Activated CD8-positive, alpha-beta memory T cell treated with anti-CD3 and anti-CD28 coated beads, Interleukin-2, amount 50 U/mL, for 1 hour (primary cell): ENCODE measurements around the gene DNAJC19.
"Not testable (repeated sequence)": the region's sequence is repeated elsewhere in the genome, so short reads cannot be mapped to it uniquely, and the experiment has no call there.

Experiments used
- DNase-seq: peaks from one replicate; pipeline ENCODE4 v3.0.0-alpha.2; 2020; ENCODE audit errors: extremely low read depth

DNAJC19 gene

DNA sequence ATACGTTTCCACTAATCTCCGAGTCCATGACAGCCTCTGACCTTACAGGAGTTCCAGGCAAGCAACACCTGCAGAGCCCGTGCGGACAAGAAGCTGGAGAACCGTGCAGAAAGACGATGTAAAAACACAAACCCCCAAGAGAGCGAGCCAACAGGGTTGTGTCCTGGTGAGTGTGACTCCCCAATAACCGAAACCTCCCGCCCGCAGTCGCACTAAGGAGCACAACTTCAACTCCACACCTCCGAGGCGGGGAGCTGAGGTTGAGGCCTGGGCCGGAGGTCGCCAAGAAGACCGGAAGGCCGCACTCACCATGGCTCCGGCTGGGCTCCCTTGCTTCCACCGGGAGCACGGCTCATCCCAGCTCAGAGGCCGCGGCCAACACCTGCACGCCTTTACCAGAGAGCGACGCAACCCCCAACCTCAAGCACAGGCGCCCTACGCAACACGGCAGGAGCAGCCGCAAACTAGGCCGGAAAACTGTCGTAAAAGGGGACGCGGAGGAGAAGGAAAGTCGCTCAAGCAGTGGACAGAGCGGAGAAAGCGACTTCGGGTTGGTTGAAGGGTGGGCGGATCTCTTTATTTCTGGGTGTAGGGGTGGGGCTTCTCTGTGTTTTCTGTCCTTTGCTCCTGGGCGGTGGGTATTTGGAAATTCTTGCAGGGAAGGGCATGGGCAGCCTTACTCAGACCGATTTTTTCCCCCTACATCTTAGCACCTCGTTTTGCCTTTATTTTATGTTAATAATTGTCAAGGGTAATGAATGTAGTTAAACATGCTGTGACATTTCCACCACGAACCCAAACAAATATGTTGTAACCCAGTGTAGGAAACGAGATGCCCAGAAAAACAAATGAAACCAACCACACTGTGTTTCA, at the start of gene DNAJC19:
DNAJC19 (minus strand) TSS at position 446 of the 873 bp plus-strand sequence; CDS start at position 312, 134 bp downstream.
- peak; percentile 83 for DNase-seq

DNA sequence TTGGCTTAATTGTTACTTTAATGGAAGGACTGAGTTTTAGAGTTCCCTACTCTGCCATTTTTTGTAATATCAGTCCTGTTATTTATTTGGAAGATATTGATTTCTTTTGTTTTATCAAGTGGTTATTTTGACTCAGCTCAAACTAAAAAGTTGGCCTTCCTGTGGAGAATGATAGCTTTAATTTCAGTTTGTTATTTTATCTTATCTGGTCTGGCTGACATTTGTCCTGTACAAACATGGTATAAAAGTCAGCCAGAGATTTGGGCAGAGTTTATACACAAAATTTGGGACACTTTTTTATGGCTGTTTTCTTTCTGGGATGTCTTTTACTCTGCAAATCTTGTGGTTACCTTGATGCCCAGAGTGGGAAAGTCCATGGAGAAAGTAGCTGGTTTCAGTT, 41.4 kb upstream of the DNAJC19 start:
- DNase-seq, result no peak

DNA sequence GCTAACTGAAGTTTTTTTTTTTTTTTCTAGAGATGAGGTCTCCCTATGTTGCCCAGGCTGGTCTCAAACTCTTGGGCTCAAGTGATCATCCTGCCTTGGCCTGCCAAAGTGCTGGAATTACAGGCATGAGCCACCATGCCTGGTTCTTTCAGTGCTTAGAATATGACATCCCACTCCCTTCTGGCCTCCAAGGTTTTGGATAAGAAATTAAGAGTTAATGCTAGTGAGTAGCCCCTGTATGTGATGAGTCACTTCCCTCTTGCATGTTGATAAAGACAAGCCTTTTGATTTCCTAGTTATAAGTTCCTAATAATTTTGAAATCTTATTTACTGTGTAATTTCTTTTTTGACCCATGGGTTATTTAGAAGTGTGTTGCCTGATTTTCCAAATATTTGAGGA, 35.7 kb upstream of the DNAJC19 start:
- no peak for DNase-seq

DNA sequence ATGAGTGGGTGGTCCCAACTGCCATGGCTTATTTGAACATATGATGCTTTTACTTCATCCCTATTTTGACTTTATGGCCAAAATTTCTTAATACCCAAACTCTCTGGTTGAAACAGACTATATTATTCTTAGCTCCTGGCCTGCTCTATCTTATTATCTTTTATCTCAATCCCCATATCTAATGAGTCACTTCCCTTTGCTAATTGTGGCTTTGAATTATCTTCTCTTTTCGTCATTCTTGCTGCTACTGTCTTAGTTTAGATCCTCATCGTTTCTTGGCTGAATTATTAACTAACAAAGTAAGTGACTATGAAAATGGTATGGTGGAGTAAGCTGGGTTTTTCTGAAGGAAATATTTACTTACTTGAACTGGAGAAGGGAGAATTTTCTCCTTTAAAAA, 28.2 kb upstream of the DNAJC19 start:
- no peak for DNase-seq

DNA sequence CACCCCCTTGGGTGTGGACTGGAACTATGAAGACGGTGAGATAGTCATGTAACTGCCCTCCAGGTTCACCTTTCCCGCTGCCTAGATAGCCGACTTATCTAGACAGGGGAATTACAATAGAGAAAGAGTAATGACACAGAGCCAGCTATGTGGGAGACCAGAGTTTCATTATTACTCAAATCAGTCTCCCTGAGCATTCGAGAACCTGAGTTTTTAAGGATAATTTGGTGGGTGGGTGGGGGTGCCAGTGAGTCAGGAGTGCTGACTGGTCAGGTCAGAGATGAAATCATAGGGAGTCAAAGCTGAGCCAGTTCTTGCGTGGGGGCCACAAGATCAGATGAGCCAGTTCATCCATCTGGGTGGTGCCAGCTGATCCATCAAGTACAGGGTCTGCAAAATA, 19.7 kb upstream of the DNAJC19 start:
- no peak for DNase-seq

DNA sequence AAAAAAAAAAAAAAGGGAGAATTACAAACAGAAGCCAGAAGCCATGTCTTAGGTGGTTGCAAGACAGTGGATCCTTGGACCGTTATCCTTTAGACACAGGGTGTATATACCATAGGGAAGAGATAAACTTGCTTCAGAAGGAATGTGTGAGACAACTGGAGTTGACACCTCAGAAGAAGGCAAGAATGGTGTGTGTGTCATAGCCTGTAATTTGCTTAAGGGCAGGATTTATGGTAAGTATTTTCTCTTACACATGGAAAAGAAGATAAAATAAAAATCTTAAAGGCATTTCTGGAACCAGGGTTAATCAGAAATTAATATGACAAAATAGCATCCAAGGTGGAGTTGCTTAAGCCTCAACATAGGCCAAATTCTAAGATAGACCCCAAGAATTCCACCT, 19.3 kb upstream of the DNAJC19 start:
- no peak for DNase-seq

DNA sequence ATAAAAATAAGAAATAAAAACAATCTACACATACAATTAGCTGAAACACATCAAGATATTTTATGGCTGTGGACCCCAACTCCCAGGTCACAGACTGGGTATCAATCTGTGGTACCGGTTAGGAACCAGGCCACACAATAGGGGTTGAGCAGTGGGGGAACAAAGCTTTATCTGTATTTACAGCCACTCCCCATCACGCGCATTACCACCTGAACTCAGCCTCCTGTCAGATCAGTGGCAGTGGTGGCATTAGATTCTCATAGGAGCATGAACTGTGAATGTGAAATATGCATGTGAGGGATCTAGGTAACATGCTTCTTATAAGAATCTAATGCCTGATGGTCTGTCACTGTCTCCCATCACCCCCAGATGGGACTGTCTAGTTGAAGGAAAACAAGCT, 17.7 kb upstream of the DNAJC19 start:
- DNase-seq, result no peak

DNA sequence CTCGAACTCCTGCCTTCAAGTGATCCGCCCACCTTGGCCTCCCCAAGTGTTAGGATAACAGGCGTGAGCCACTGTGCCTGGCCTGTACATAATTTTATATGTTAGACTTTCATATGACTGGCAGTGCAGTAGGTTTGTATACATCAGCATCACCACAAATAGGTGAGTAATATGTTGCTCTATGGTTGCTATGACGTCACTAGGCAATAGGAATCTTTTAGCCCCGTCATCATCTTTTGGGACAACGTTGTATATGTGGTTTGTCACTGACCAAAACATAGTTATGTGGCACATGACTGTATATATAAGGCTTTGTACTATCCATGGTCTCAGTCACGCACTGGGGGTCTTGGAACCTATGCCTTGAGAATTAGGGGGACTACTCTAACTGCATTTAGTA, 17.0 kb upstream of the DNAJC19 start:
- no peak for DNase-seq

DNA sequence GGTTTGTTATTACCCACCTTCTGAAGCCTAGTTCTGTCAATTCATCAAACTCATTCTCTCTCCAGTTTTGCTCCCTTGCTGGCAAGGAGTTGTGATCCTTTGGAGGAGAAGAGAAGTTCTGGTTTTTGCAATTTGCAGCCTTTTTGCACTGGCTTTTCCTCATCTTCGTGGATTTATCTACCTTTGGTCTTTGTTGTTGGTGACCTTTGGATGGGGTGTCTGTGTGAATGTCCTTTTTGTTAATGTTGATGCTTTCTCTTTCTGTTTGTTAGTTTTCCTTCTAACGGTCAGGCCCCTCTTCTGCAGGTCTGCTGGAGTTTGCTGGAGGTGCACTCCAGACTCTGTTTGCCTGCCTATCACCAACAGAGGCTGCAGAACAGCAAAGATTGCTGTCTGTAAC, 13.9 kb upstream of the DNAJC19 start:
- DNase-seq, result not testable (repeated sequence)

DNA sequence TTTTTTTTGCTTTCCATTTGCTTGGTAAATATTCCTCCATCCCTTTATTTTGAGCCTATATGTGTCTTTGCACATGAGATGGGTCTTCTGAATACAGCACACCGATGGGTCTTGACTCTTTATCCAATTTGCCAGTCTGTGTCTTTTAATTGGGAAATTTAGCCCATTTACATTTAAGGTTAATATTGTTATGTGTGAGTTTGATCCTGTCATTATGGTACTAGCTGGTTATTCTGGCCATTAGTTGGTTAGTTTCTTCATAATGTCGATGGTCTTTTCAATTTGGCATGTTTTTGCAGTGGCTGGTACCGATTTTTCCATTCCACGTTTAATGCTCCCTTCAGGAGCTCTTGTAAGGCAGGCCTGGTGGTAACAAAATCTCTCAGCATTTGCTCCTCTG, 12.8 kb upstream of the DNAJC19 start:
- not testable (repeated sequence) for DNase-seq

DNA sequence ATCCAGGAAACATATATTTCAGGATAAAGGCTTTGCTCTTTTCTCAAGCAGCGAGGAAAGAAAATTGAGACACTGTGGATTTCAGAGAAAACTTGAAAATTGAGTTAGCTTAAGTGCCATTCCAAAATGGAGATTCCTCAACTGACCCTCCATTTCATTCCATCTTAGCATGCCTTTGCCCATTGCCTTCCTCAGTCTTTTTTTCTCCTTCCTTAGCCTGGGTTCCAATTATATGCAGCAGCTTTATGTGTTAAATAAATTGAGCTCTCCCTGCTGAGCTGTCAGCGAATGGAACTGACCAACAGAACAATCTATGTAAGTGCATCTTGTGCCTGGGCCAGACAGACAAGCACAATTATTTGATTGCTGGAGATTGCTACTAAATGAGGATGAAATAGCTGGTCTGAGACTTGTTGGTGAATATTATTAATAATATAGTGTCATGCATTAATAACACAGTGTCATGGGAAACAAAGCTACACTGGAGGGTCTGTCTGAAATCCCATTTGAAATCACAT, 6.9 kb upstream of the DNAJC19 start:
- no peak for DNase-seq

DNA sequence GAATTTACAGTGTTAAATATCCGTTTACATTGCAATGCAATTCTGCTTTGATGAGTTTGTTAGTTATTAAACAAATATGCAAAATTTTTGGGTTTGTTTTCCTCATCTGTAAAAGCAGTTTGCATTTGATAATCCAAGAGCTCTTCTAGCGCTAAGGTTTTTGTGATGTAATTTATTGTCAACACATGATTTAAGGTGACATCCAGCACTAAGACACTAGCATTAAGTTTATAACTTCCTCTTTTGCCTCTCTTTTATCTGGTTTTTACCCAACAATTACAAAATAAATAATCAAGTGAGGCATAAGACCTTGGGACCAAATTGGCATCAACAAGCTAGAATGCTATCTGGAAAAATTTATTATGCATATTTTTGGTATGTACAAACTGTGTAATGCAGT, 969 bp upstream of the DNAJC19 start:
- no peak for DNase-seq

DNA sequence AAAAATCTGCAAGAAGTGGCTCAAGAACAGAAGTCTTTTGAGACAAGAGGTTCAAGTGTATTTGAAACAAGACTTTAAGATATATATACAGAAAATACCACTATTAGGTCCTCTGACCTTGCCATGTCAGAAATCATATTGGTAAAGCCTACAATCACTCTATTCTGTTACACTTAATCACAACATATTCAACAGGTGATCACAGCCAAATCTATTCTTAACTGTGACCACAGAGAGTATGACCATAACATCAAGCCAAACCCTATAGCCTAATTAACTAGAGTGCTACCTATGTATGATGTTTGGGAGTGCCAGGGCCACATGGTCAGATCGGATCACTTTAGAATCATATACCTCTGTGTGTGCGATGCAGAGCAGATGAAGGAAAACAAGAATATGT, 2.2 kb downstream of the DNAJC19 start:
- no peak for DNase-seq

DNA sequence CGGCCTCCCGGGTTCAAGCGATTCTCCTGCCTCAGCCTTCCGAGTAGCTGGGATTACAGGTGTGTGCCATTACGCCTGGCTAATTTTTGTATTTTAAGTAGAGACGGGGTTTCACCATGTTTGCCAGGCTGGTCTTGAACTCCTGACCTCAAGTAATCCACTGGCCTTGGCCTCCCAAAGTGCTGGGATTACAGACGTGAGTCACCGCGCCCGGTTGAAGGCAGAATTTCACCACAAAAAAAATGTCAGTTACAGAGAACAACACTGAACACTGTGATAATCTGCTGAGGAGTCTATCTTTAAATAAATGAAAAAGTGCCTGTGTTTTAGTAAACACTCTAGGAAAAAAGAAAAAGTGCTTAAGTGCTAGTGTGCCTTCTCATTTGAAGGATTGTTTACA, 3.2 kb downstream of the DNAJC19 start:
- DNase-seq, result not testable (repeated sequence)

DNA sequence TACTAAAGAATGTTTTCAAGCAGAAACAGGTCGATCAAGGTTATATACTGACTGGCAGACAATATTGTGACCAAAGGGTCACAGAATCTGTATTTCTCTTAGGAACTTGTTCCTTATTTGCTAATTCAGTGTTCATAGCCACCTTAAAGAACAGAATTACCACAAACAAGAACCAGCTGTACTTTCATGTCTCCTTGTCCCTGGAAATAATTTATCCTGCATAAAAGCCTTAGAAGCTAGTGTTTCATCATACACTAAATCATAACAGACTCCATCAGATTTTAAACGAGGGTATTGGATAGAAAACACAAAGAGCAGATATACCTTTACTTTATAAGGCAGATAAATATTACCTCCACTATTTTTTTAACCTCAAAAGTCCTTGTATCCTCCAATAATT, 6.4 kb downstream of the DNAJC19 start:
- no peak for DNase-seq

DNA sequence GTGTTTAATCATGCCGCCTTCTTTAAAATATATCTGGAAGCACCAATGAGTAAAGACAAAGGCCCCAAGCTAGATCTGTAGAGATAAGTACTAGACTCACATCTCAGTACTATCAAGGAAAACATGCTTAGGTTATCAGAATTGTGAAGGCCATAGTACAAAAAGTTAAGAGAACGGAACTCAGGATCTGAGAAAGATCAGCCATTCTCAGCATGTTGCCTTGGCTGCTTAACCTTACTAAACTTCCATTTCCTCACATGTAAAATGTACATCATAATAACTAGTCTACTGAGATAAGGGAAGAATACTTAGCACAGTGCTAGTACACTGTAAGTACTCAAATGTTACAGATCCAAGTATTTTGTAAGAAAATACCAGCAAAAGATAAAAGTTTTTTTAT, 7.6 kb downstream of the DNAJC19 start:
- DNase-seq, result no peak

DNA sequence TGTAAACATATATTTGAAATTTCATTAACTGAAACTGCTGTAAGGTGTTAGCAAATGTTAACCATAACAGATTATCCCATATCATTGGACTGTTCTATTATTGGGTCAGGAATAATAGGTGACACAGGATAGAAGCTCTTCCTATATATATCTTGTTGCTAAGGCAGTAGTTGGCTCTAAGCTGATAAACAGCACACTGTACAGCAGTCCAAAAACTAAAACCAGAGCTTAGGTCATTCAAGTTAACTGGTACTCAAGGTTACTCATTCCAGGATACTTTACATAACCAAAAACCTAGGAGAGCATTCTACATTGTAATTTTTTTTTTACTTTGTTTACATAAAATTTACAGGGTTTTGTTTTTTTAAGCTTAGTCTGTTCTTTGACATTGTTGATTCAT, 8.9 kb downstream of the DNAJC19 start:
- no peak for DNase-seq

DNA sequence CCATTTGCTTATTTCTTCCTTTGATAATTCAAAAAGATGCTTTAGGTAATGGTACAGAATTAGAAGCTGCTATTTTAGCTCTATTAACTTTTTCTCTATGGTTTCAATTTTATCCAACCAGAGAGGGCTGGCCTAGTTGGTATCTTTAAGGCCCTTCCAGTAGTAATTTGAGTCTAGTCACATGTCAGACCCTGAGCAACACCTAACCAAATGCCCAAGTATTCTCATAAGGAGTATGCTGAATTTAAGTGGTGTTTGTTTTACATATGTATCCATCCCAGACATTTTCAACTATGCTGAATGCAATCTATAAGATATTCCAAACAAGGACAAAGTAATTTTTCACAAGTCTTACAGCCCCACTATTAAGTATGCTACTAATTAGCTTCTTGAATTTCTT, 9.6 kb downstream of the DNAJC19 start:
- no peak for DNase-seq

DNA sequence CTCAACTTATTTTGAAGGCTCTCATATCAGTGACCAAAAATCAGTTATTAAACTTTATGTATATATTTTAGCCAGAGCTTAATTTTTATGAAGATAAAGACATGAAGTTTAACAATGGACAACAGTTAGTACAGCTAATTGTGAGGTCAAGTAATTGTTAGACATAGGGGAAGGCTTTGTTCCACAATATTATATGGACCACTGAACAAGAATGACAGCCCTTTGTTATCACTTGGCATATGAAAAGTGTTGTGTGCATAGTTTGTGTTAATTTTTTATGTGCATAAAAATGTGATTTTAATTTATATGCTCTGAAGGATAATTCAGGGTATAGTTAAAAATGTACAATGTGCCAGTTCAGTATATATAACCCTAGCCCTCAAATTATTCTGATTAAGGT, 12.0 kb downstream of the DNAJC19 start:
- DNase-seq, result no peak

DNA sequence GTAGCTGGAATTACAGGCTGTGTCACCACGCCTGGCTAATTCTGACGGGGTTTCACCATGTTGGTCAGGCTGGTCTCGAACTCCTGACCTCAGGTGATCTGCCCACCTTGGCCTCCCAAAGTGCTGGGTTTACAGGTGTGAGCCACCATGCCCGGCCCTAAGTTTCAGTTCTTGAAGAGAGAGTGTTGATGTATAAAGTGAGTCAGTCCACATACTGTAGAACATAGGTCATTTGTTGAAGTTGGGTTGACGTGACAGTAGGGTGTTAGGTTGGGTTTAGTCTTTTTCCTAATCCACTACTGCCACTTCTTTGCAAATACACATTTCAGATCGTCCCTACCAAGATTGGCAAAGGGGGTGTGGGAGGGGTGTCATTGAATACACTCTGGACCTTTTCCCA, 15.2 kb downstream of the DNAJC19 start:
- DNase-seq, result no peak

DNA sequence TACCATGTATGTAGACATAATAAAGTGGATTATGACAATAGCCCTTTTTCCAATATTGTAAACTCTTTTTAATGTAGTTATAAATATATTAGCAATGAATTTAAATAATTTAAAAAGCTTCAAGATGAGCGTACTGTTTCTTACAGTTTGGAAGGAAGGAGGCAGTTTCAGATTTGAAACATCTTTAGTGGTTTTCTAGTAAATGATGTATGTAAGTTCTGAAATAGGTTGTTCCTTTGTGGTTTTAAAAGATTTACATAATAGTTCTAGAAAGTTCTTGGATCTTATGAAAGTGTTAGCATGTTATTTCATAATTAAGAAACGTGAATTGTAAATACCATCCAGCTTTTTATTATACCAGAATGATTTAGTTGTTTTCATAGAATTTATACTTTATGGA, 16.0 kb downstream of the DNAJC19 start:
- DNase-seq, result no peak

DNA sequence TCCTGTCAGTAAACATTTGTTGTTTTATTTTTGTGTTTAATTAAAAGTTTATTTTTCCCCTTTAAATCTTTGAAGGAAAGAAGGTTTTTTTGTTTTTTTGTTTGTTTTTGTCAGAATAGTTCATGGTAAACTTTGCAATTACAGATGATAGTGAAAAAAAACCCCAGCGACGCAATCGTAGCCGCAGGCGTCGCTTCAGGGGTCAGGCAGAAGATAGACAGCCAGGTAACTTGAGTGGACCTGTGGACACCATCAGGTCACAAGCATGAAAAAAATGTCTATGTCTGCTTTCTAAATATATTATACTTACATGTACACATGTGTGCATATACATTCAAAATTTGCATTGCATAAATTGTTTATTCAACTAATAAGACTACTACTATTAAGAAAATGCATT, 18.6 kb downstream of the DNAJC19 start:
- DNase-seq, result no peak

DNA sequence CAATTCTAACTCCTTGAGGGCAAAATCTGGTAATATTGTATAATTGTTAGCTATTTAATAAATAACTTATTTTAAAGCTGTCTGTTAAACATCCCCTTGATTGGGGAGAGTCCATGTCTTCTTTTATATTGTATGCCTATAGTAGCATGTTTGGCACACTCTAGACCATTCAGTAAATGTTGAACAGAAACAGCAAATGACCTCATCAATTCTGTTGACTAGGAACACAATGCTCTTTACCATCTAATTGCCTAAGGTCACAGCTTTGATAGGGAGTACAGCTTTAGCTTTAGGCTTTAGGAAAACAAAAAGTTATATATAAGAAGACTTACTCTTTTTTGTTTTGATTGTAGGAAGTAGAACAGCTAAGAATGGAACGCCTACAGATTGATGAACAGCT, 27.0 kb downstream of the DNAJC19 start:
- DNase-seq, result no peak

DNA sequence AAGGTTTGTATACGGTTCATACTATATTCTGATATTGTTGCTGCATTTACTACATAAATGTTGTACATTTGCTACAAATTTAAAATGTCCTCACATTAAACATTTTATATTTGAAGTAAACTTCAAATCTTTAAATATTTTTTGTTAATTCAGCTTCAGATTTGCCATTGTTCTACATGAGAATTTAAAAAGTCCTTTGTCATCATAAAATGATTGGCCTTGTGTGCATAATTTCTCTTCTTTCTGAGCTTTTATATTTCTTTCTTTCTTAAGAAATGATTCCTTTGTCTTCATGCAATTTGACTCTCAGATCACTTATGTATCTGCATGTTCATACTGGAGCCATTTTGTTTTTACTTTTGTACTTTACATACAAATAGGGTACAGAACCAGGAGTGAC, 28.0 kb downstream of the DNAJC19 start:
- DNase-seq, result no peak
